GM19452 (cell line): ENCODE measurements around the gene CACNG3.
"Not testable (repeated sequence)": the region's sequence is repeated elsewhere in the genome, so short reads cannot be mapped to it uniquely, and the experiment has no call there.

ENCODE experiments used
- ATAC-seq: cut with Tn5 transposase; IDR thresholded peaks from one replicate; pipeline ENCODE4 v1.9.1; 2021; ENCODE audit not compliant: unreplicated experiment

The CACNG3 gene

DNA sequence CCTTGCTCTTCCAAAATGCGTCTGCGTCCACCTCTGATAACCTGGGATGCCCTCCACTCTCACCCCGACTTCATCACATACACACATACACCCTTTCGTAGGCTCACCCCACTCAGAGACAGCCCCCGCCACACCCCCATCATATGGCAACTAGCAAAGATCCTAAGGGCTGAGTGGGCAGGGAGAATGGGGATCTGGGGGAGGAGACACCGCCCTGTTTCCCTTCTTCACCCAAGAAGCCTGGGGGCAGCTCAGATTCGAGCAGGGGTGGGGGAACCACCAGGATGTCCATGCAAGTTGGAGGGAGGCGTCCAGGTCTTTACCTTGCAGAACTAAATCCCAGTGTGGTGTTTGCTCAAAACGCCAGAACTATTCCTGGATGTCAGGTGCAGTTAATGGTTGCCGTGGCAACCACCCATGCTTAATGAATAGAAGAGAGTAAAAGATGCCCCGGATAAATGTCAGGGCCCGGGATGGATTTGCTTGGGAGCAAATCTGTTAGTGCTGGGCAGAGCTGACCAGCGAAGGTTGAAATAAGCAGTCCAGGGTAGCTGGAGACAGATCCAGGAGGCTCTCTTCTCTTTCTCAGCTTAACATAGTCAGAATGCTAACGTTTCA, 72.8 kb downstream of the CACNG3 start:
- ATAC-seq = no peak

DNA sequence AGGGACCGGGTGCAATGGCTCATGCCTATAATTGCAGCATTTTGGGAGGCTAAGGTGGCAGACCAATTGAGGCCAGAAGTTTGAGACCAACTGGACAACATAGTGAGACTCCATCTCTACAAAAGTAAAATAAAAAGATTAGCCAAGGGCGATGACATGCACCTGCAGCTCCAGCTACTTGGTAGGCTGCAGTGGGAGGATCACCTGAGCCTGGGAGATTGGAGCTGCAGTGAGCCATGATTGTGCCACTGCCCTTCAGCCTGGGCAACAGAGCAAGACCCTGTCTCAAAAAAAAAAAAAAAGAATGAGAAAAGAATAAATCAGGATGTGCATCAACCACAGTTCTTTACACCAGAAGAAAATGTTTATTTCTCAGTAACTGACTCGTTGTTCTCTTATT, 76.0 kb downstream of the CACNG3 start:
- ATAC-seq = no peak

DNA sequence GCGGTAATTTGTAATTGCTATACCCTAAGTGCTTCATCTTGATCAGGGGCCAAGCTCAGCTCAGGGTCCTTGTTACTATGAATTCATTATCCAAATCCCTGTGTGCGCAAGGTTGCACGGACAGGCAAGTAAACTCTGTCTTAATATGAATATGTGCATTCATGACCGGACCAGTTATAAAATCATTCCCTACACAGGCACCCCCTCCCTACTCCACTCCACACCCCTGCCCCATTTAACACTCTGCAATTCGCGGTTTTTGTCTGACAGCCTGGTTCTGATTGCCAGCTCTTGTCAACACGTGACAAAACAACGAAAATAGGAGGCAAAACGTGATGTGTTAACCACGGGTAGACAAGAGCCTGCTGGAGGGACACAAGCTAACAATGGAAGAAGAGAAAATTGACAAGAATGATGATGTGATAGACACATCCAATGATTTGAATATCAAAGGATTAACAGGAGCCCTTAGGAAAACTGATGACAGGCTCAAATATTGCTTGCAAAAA, 76.5 kb downstream of the CACNG3 start:
- no peak for ATAC-seq

GRCh38 chr16:24336491-24336890, 80.4 kb downstream of the CACNG3 start:
- ATAC-seq = no peak

GRCh38 chr16:24337013-24337412, 80.9 kb downstream of the CACNG3 start:
- no peak for ATAC-seq

GRCh38 chr16:24343829-24344228, 87.7 kb downstream of the CACNG3 start:
- not testable (repeated sequence) for ATAC-seq

DNA sequence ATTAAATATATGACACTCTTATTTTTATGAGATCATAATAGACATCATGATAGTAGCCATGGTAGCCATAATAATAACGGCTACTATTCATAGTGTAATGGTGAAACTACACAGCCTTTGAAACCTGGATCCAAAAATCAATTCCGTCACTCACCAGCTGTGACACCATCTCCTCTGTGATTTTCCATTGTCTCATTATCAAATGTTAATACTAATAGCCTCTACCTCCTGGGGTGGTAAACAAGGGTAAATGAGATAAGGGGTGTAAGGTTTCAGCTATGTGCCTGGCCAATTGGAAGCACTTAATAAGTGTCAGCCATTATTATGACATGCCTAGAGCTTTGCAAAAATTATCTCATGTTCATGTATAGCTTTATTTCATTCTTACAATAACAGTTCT, 88.6 kb downstream of the CACNG3 start:
- no peak for ATAC-seq

- no peak for ATAC-seq
Measured at GRCh38 chr16:24345704-24346103, 89.6 kb downstream of the CACNG3 start.

GRCh38 chr16:24346734-24347133, 90.6 kb downstream of the CACNG3 start:
- no peak for ATAC-seq

GRCh38 chr16:24347556-24347955, 91.4 kb downstream of the CACNG3 start:
- ATAC-seq = no peak

- ATAC-seq = no peak
Measured at GRCh38 chr16:24348545-24349290, 92.6 kb downstream of the CACNG3 start.

DNA sequence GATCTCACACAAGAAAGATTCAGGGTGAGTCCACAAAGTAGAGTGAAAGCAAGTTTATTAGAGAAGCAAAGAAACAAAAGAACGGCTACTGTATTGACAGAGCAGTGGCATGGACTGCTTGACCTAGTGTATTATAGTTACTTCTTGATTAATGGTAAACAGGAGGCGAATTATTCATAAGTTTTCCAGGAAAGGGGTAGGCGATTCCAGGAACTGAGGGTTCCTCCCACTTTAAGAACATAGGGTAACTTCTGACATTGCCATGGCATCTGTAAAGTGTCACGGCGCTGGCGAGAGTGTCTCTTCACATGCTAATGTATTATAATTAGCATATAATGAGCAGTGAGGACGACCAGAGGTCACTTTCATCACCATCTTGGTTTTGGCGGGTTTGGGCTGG, 93.2 kb downstream of the CACNG3 start:
- ATAC-seq = no peak

DNA sequence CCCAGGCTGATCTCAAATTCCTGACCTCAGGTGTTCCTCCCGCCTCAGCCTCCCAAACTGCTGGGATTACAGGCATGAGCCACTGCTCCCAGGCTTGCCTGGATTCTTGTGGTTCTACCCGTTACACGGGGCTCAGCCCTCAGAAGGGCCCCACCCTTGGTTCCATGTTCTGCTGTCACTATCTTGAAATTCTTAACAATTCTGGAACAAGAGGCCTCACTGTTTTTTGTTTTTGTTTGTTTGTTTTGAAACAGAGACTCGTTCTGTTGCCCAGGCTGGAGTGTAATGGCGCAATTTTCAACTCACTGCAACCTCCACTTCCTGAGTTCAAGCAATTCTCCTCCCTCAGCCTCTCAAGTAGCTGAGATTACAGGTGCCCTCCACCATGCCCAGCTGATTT, 96.6 kb downstream of the CACNG3 start:
- ATAC-seq = no peak

- no peak for ATAC-seq
Measured at GRCh38 chr16:24353622-24354021, 97.5 kb downstream of the CACNG3 start.

GRCh38 chr16:24357511-24357910, 101.4 kb downstream of the CACNG3 start:
- ATAC-seq = no peak

DNA sequence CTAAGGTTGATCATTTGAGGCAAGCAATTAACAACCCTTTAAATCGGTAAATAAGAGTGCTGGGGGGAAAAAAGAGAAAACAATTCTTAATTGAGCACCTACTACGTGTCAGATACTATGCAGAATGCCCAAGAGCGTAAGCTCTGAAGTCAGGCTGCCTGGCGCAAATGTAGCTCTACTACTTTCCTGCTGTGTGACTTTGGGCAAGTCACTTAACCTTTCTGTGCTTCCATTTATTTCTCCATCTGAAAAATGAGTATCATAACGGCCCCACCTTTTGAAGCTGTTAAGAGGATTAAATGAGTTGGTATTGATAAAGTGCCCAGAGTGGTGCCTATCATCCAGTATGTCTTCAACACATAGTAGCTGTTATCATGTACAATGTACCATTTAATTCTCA, 102.0 kb downstream of the CACNG3 start:
- ATAC-seq = no peak

DNA sequence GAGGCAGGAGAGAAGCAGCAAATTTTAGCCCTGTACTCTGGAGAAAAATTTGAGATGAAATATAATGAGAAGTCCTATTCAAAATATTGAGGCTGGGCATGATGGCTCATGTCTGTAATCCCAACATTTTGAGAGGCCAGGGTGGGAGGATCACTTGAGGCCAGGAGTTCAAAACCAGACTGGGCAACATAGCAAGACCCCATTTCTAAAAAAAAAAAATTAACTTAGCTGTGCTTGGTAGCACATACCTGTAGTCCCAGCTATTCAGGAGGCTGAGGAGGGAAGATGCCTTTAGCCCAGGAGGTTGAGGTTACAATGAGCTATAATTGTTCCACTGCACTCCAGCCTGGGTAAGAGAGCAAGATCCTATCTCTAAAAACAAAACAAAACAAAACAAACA, 103.4 kb downstream of the CACNG3 start:
- ATAC-seq = no peak

DNA sequence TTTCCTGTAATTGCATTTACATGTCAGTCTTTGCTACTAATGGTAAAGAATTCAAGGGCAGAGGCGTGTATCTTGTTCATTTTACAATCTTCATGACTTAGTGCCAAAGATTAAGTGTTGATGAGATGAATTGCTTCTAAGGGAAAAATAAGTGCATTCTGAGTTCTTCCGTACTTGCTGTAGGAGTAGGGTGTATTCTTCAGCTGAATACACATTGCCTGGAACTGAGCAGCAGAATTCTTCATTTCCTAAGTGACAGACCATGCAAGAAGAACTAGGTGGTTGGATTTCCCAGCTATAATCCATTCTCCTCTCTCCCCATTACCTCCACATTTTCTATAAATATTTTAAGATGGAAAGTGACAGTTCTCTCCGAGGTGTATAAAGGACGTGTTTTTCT, 104.8 kb downstream of the CACNG3 start:
- no peak for ATAC-seq

- ATAC-seq = no peak
Measured at GRCh38 chr16:24364596-24364995, 108.5 kb downstream of the CACNG3 start.

- ATAC-seq = no peak
Measured at GRCh38 chr16:24367186-24367710, 111.1 kb downstream of the CACNG3 start.

- no peak for ATAC-seq
Measured at GRCh38 chr16:24372824-24373223, 116.7 kb downstream of the CACNG3 start.

DNA sequence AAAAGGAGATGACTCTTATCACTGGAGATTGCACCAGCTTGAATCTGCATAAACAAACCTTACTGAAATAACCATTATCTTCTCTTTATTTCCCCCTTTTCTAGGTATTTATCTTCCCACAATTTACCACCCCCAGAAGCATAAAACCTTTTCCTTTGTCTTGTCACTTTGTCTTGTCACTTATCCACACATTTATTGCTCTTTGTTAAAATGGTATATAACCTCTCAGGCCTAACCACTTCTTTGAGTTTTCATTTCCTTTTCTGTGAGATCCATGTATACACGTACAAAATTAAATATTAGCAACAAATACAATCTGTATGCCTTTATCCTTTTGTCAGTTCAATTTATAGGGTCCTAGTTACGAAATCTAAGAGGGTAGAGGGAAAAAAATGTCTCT, 122.9 kb downstream of the CACNG3 start:
- ATAC-seq = no peak
